Uterus (tissue), 2 donors: ENCODE measurements around the gene TP53RK.

Experiments
- CTCF ChIP-seq, 4 experiments: fragments of 200-600 bp in 2 of 4; fragments of 450-650 bp in 2 of 4; sonication (generic) in 2 of 4; IDR thresholded peaks; one replicate each; pipeline ENCODE4 v1.5.1; 2016 to 2019; ENCODE audit warnings: antibody characterized with exemption in 4 of 4, mild to moderate bottlenecking in 2 of 4, moderate library complexity in 1 of 4
- POLR2A ChIP-seq, 2 donors: fragments of 450-650 bp; IDR thresholded peaks; one replicate each; pipeline ENCODE4 v1.6.1; 2016; ENCODE audit warnings: antibody characterized with exemption in 2 of 2, mild to moderate bottlenecking in 1 of 2, moderate library complexity in 1 of 2

GRCh38 chr20:46671866-46672542, 17.2 kb downstream of the TP53RK start:
- no peak for TF ChIP-seq POLR2A (IDR thresholded peaks at IDR 0.05)
- no peak for TF ChIP-seq CTCF (IDR thresholded peaks at IDR 0.05)
